ENCODE data around the gene AVEN.

AVEN gene

DNA sequence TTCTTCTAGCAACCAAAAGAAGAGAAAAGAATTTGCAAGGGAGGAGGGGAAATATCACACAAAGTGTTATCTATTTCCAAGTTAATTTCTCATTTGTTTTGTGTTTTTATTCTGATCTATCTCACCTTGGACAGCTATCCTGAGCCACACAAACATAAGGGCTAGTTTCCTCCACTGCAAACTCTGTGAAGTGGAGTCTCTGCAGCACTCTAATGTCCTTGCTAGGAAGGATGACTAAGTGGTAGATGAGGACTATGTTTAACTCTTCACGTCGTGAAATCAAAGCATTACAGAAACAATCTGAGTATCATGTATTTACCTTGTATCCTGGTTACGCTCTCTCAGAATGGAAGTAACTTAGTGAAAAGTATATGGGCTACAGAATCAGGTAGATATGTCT lies 104.6 kb downstream of the AVEN start:
- H3K9me3 ChIP-seq (replicated peaks; ENCODE audit: insufficient read depth, low read length): no peaks in the 10 kb centered on the region
- H3K4me1 ChIP-seq (ENCODE audit: low read length): no peaks in the 10 kb centered on the region
- no peak overlapping the region for H2AFZ ChIP-seq (ENCODE audit: low read length)
- H3K36me3 ChIP-seq (replicated peaks; ENCODE audit: insufficient read depth, low read length): no peaks in the 10 kb centered on the region
- no peak overlapping the region for H3K4me2 ChIP-seq (ENCODE audit: low read depth, low read length)
- no peak for DNase-seq
- H3K9ac ChIP-seq (ENCODE audit: low read length): no peak overlapping the region
- no peak overlapping the region for H3K4me3 ChIP-seq (ENCODE audit: low read length)
- H3K27me3 ChIP-seq (replicated peaks; ENCODE audit: insufficient read depth, low read length): no peaks in the 10 kb centered on the region
- no peaks in the 10 kb centered on the region for H4K20me1 ChIP-seq (ENCODE audit: insufficient read depth, low read length)
- TF ChIP-seq, protein P1, sequence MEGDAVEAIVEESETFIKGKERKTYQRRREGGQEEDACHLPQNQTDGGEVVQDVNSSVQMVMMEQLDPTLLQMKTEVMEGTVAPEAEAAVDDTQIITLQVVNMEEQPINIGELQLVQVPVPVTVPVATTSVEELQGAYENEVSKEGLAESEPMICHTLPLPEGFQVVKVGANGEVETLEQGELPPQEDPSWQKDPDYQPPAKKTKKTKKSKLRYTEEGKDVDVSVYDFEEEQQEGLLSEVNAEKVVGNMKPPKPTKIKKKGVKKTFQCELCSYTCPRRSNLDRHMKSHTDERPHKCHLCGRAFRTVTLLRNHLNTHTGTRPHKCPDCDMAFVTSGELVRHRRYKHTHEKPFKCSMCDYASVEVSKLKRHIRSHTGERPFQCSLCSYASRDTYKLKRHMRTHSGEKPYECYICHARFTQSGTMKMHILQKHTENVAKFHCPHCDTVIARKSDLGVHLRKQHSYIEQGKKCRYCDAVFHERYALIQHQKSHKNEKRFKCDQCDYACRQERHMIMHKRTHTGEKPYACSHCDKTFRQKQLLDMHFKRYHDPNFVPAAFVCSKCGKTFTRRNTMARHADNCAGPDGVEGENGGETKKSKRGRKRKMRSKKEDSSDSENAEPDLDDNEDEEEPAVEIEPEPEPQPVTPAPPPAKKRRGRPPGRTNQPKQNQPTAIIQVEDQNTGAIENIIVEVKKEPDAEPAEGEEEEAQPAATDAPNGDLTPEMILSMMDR (IDR thresholded peaks at IDR 0.05; ENCODE audit: low read length): no peak
- TF ChIP-seq EZH2phosphoT487 (IDR thresholded peaks at IDR 0.05; ENCODE audit: low read length) (no peak), EZH2 (optimal IDR thresholded peaks at IDR 0.05; ENCODE audit: low read depth, low read length) (no peak)
- no peaks in the 10 kb centered on the region for H3K9me2 ChIP-seq (replicated peaks; ENCODE audit: insufficient read depth, low read length)
- H3F3A ChIP-seq (ENCODE audit: insufficient read depth, low read length): no peaks in the 10 kb centered on the region
- H3K27ac ChIP-seq (ENCODE audit: low read length): no peak overlapping the region
- peaks cover 16% of the 10 kb centered on the region; the same call in 1 of the 2 replicates for H3K79me2 ChIP-seq (ENCODE audit: low read length)

DNA sequence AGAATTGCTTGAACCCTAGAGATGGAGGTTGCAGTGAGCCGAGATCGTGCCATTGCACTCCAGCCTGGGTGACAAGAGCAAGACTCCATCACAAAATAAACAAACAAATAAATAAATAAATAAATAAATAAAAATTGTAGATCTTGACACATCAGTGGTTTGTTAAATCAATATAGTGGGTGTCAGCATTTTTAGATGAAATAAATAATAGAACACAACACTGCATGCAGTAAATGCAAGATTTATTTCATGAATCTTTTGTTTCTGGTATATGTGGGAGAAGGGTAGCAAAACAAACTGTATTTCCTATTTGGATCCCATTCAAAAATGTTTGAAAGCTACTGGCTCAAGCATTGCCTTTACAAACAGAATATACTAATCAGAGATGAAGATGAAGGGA lies 106.3 kb downstream of the AVEN start:
- 0 out of 2 replicates have a peak, but pooled peaks cover 7% of the 10 kb centered on the region for H3K79me2 ChIP-seq (ENCODE audit: low read length)
- no peaks in the 10 kb centered on the region for H3K36me3 ChIP-seq (replicated peaks; ENCODE audit: insufficient read depth, low read length)
- DNase-seq: no peak
- H3K4me3 ChIP-seq (ENCODE audit: low read length): no peak overlapping the region
- H3K4me1 ChIP-seq (ENCODE audit: low read length): peaks cover 6% of the 10 kb centered on the region; the same call in 1 of the 2 replicates
- no peaks in the 10 kb centered on the region for H4K20me1 ChIP-seq (ENCODE audit: insufficient read depth, low read length)
- H3K9me3 ChIP-seq (replicated peaks; ENCODE audit: insufficient read depth, low read length): no peaks in the 10 kb centered on the region
- H3K9me2 ChIP-seq (replicated peaks; ENCODE audit: insufficient read depth, low read length): no peaks in the 10 kb centered on the region
- H2AFZ ChIP-seq (ENCODE audit: low read length): no peak overlapping the region
- H3K9ac ChIP-seq (ENCODE audit: low read length): no peak overlapping the region
- TF ChIP-seq, protein P1 (IDR thresholded peaks at IDR 0.05; ENCODE audit: low read length): no peak
- TF ChIP-seq EZH2phosphoT487 (IDR thresholded peaks at IDR 0.05; ENCODE audit: low read length) (no peak), EZH2 (optimal IDR thresholded peaks at IDR 0.05; ENCODE audit: low read depth, low read length) (no peak)
- no peak overlapping the region for H3K4me2 ChIP-seq (ENCODE audit: low read depth, low read length)
- H3K27ac ChIP-seq (ENCODE audit: low read length): no peak overlapping the region
- H3F3A ChIP-seq (ENCODE audit: insufficient read depth, low read length): no peaks in the 10 kb centered on the region
- no peaks in the 10 kb centered on the region for H3K27me3 ChIP-seq (replicated peaks; ENCODE audit: insufficient read depth, low read length)

DNA sequence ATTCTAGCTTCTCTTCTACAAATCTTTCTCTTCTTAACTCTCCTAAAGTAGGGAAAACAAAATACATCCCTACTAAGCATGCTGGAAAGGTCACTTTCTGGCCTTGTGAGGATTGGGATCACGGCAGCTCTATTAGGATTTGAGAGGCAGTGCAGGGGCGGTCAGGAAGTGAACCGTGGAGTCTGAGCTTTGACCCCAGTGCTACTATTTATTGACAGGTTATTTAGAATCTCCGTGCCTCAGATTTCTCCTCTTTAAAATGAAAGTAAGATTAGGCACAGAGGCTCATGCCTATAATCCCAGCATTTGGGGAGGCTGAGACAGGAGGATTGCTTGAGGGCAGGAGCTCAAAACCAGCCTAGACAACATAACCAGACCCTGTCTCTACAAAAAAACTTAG lies 112.7 kb downstream of the AVEN start:
- no peak for DNase-seq
- H3K9me2 ChIP-seq (replicated peaks; ENCODE audit: insufficient read depth, low read length): no peaks in the 10 kb centered on the region
- peaks cover 6% of the 10 kb centered on the region; the same call in 1 of the 2 replicates for H3K4me1 ChIP-seq (ENCODE audit: low read length)
- TF ChIP-seq, protein P1 (IDR thresholded peaks at IDR 0.05; ENCODE audit: low read length): no peak
- no peak for TF ChIP-seq EZH2 (optimal IDR thresholded peaks at IDR 0.05; ENCODE audit: low read depth, low read length)
- TF ChIP-seq EZH2phosphoT487 (IDR thresholded peaks at IDR 0.05; ENCODE audit: low read length): no peak
- H3K36me3 ChIP-seq (replicated peaks; ENCODE audit: insufficient read depth, low read length): no peaks in the 10 kb centered on the region
- no peaks in the 10 kb centered on the region for H3F3A ChIP-seq (ENCODE audit: insufficient read depth, low read length)
- H3K27me3 ChIP-seq (replicated peaks; ENCODE audit: insufficient read depth, low read length): no peaks in the 10 kb centered on the region
- H3K4me2 ChIP-seq (ENCODE audit: low read depth, low read length): no peak overlapping the region
- H3K9ac ChIP-seq (ENCODE audit: low read length): no peak overlapping the region
- no peak overlapping the region for H3K4me3 ChIP-seq (ENCODE audit: low read length)
- no peaks in the 10 kb centered on the region for H4K20me1 ChIP-seq (ENCODE audit: insufficient read depth, low read length)
- no peaks in the 10 kb centered on the region for H3K9me3 ChIP-seq (replicated peaks; ENCODE audit: insufficient read depth, low read length)
- H3K27ac ChIP-seq (ENCODE audit: low read length): no peak overlapping the region
- no peaks in the 10 kb centered on the region for H3K79me2 ChIP-seq (ENCODE audit: low read length)
- H2AFZ ChIP-seq (ENCODE audit: low read length): no peak overlapping the region
